NCI-H510A (cell line): ENCODE measurements around the gene TRMT112.

Experiments
- DNase-seq: peaks from one replicate; lab custom pipeline; 2025; lab: John Stamatoyannopoulos, UW

The TRMT112 gene

DNA sequence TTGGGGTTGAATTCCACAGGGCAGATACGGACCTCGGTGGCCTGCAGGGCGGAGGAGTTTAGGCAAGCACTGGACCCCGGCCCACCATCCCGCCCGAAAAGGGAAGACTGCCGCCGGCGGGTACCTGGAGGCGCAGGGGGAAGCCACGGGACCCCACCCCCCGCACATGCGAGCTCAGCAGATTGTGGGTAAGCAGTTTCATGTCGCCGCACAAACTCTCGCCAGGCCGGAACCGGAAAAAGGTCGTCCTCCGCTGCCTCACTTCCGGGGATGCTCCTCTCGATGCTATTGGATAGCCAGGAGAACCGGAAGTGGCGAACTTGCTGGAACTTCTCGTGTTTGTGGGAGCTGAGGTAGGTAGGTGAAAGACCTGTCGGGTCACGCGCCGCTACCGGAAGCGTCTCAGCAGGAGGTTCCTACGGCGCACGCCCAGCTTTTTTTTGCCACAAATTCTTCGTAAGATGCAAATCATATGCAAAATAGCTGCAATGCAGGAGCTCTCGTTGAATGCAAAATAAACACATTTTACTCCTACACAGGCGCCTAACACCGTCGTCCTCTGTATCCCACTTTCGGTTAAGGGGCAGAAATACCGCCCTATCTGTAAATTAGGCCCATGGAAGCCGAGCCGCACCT lies at the start of gene TRMT112:
TSS of gene TRMT112 (minus strand) at position 235 of the 636 bp plus-strand sequence. CDS start at position 202, 33 bp downstream.
- peak; percentile 97 for DNase-seq

DNA sequence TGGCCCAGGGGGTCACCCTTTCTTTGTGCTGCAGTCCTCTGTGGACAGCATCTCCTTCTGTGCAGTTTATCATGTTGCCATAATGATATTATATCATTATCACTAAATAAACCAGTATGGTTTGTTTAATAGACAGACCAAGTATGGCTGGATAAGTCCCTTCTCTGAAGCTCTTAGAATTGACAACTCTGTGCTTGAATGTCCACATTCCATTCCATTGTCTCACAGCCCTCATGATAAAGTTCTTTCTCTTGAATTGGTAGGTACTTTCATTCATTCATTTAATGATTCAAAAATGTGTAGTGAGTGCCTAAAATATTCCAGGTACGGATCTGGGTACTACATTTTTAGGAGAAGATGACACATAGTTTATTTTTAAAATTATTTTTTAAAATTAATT lies 49.4 kb upstream of the TRMT112 start:
- DNase-seq: no peak

DNA sequence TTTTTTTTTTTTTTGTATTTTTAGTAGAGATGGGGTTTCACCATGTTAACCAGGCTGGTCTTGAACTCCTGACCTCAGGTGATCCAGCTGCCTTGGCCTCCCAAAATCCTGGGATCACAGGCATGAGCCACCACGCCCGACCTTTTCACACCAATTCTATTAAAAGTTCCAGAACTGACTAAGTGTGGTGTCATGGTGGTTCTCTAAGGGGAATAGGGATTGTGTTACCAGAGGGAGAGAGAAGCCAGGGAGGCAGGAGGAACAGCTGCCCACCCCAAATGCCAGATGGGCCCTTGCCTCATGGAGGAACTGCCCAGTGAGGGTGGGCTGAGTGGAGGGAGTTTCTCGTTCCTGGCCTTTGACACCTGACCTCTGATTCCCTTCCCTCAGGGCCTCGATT lies 47.6 kb upstream of the TRMT112 start:
- no peak for DNase-seq

DNA sequence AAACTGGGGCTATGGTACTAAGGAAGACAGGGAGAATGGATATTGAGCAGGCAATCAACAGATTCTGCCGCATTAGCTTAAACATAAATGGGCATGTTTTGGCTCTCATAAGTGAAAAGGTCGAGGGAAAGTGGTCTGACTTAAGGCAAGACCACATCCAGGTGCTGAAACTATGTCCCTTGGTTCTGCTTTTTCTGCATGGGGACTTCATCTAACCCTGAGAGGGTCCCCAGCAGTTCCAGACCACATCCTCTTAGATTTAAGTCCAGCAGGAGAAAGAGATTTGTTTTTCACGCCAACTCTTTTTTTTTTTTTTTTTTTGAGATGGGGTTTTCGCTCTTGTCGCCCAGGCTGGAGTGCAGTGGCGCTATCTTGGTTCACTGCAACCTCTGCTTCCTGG lies 47.1 kb upstream of the TRMT112 start:
- DNase-seq: no peak

DNA sequence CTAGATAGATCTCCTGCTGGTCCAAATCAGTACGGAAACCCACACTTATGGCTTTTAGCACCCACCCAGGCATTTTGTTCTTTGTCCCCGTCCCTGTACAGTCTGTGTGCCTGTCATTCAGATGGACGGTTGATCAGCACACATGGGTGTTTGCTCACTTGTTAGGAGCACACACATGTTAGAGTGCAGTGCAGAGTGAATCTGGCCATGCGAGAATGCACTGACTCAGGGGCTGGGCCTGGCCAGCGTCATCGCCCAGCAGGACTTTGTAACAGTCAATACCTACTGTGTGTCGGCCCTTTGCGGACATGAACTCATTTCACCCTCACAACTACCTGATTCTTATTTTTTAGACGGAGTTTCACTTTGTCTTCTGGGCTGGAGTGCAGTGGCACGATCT lies 45.0 kb upstream of the TRMT112 start:
- no peak for DNase-seq

DNA sequence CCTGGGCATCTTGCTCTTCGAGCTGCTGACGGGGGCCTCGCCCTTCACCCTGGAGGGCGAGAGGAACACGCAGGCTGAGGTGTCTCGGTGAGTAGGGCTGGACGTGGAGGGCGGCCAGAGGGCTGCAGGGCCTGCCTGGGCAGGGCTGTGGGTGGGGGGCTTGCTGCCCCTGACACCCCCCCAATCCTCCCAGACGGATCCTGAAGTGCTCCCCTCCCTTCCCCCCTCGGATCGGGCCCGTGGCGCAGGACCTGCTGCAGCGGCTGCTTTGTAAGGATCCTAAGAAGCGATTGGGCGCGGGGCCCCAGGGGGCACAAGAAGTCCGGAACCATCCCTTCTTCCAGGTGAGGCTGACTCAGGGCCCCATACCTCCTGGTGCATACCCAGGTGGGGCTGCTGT lies 44.3 kb upstream of the TRMT112 start:
- DNase-seq: no peak

DNA sequence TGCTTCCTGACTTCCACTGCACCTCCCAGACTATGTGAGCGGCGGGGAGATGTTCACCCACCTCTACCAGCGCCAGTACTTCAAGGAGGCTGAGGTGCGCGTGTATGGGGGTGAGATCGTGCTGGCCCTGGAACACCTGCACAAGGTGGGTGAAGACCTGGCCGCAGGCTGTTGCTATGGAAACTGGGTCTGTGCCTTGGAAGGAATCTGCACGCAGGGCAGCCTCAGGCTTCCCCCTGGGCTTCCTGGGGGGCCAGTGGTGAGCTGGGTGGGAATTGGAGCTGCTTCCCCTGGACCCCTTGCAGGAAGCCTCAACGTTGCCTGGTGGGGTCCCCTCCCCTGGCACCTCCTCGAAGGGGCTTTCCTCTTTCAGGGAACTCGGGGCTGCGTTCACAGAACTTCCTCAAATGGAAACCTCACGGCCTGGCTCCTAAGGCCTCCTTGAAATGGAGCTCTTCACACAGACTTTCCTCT lies 43.1 kb upstream of the TRMT112 start:
- no peak for DNase-seq

DNA sequence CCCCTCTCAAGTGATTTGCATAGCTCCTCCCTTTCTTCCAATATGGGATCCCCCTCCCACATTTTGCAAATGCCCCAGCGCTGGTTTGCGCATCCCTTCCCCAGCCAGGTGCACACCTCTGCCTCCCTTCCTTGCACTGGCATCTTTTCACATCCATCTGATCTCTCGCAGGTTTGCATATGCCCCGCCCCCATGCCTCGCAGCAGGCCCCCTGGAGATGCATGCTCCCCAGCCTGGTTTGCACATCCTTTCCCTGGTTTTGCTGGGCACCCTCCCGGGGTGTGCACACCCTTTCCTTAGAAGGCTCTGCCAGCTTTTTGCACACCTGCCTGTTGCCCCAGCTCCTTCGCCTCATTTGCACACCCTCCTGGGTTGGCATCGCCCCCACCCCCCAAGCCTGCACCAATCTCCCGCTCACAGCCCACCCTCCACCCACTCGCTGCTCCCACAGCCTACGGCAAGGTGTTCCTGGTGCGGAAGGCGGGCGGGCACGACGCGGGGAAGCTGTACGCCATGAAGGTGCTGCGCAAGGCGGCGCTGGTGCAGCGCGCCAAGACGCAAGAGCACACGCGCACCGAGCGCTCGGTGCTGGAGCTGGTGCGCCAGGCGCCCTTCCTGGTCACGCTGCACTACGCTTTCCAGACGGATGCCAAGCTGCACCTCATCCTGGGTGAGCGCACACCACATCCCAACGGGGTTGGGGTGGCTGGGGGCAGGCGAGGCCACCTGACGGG lies 42.5 kb upstream of the TRMT112 start:
- no peak for DNase-seq

DNA sequence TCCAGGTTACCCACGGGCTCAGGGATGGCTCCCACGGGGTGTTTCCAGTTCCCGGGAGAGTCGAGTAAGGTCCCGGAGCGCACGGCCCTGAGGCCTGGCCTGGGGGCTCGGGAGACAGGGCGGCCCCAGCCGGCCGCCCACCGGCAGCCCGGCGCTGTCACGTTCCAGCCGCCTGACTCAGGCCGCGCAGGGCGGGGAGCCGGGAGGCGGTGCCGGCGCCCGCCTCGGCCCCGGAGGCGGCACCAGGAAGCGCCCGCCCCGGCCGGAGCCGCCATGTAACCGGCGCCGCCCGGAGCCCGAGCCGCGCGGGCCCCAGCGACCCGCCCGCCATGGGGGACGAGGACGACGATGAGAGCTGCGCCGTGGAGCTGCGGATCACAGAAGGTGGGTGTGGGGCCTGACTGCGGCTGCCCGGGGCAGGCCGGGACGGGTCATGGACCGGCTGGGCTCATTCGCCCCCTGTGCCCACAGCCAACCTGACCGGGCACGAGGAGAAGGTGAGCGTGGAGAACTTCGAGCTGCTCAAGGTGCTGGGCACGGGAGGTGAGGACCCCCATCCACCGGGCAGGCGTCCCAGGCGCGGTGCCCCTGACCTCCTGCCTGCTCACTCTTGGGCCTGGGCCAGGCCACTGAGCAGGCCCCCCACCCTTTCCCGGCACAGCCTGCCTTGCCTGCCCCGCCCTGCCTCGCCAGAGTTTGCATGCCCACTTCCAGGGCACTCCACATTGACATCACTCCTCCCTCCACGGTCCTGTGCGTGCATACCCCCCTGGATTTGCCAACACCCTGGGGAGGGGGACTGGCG lies 41.8 kb upstream of the TRMT112 start, which contains the start of gene RPS6KA4:
TSS of gene RPS6KA4 (plus strand) at position 256 of the 805 bp plus-strand sequence. CDS start at position 330, 74 bp downstream.
- peak; percentile 59 for DNase-seq

DNA sequence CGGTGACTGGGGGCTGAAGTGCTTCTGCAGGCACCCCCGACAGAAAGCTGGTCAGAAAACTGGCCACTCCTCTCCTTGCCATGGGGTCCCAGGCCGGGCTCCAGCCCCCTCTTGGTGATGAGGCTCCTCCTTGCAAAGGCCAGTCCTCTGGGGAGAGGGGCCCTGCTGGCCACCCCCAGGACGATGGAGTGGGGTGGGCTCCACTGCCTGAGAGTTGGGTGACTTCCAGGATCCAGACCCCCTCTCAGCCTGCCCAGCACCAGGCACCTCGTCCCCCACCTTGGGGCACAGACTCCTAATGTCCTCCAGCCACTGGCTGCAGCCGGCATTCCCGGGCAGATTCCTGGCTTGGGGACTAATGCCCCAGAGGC lies 41.2 kb upstream of the TRMT112 start:
- DNase-seq: no peak

DNA sequence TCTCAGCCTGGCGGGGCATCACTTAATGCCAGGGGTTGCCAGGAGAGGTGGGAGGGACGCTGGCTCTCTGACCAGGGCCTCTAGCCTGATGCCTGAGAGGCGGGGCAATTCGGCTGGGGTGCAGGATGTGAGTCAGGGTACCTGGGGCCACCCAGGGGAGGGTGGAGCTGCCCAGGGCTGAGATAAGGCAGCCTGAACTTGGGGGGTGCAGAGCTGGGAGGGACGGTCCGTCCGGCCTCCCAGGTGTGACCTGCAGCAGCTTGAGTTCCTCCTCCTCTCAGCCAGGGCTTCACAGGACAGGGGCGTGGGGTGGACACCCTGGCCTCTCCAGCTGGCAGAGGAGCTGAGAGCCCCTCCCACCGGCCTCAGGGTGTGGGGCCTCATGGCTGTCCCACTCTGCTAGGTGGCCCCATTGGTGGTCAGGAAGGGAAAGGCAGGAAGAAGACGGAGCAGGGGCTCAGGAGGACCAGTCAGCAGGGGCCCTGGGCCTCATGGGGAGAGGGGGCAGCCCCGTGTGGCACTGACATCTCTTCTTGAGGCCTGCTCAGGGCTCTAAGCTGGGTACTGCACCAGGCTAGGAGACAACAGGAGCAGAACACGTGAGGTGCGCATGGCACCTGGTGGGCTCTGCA lies 40.7 kb upstream of the TRMT112 start:
- no peak for DNase-seq

DNA sequence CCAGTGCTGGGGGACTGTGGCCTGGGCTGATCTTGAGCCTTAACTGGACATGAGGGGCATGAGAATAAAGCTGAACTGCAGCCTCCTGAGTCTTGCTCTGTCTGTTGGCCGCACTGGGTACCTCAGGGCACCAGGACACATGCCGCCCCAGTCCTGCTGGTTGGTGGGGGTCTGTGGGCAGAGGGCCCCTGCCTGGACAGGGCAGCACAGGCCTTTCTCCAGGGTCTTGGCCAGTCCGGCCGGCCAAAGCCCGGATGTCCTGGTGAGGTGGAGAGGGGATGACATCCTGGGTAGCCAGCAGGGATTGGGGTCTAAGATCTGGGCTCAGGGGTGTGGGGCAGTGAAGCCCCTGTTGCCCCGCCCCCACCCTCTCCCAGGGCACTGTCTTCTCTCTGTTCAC lies 40.1 kb upstream of the TRMT112 start:
- no peak for DNase-seq

DNA sequence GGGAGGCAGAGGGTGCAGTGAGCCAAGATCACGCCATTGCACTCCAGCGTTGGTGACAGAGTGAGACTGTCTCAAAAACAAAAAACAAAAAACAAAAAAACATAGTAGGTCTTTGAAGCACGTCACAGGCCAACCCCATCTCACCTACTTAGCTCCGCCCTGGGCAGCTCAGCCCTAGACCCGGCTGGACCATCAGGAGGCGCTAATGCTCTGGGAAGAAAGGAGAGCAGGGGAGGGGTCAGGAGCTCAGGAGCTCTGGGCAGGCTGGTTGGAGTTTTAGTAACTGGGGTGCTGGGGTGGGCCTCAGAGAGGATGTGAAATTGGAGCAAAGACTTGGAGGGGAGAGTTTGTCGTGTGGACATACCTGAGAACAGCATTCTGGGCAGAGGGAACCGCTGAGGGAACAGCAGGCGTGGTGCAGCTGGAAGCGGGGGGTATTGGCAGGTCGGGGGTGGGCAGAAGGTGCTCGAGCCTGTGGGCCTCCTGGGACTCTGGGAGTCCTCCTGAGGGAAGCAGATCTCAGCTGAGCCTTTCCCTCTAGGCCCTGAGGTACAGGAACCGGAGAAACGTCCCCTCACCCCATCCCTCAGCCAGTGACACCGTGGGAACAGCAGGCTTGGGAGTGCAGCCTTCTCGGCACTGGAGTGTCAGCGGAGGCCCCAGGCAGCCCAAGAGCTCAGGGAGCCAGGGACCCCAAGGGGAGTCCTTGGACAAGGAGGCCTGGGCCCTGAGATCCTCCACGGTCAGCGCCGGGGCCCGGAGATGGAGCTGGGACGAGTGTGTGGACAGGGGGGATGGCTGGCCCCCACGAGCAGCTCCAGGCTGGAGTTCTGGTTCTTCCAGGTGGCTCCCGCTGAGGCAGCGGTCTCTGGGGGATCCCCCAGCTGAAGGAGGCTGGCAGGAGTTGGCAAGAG lies 39.4 kb upstream of the TRMT112 start:
- DNase-seq: no peak

DNA sequence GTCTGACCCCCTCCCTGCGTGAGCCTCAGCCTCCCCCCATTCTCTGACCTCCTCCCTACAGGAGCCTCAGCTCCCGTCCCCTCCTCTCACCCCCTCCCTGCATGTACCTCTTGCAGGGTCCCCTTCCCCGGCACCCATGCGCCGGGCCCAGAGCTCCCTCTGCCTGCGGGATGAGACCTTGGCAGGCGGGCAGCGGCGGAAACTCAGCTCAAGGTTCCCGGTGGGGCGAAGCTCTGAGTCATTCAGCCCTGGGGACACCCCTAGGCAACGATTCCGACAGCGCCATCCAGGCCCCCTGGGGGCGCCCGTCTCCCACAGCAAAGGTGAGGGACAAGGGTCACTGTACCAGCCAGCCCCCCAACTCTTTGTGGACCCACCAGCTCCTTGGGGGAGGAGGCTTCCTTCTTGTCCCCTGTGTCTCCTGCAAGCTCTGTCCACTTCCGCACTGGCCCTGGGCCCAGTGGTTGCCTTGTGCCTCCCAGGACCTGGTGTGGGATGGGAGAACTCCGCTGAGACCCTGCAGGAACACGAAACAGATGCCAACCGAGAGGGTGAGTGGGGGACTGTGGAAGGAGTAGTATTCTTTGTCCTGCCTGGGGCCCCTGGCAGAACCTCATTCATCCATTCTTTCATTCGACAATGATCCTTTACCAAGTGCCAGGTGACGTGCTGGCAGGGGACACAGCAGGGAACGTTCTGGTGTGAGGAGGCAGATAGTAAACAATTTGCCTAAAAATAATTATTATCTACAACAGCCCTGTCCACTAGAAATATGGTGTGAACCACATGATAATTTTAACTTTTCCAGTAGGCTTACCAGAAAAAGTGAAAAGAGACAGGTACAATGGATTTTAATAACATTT lies 38.0 kb upstream of the TRMT112 start:
- peak; percentile 63 for DNase-seq

DNA sequence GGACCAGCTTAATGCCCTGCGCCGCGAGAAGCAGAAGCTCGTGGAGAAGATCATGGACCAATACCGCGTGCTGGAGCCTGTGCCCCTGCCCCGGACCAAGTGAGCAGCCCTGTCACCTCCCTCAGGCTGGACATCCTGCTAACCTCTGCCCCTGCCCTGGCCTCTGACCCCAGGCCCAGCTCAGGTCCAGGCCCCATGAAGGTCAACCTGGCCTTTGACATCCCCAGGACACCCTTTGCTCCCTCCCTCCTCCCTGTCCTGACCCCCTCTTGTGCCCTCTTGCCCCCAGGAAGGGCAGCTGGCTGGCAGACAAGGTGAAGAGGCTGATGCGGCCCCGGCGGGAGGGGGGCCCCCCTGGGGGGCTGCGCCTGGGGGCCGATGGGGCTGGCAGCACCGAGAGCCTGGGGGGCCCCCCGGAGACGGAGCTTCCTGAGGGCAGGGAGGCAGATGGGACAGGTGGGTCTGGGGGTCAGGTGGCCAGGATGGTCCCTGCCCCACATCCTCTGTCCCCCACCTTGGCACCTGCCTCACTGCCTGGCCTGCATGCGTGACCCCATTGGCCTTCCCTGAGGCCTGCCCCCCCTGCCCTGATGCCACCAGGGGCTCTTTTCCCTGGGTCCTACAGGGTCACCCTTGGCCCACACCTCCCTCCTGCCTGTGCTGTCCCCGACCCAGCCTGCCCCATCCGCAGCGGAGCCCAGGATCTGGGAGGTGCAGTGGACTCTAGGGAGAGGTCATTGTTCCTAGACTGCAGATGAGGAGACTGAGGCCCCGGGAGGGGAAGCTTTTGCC lies 36.6 kb upstream of the TRMT112 start:
- no peak for DNase-seq

DNA sequence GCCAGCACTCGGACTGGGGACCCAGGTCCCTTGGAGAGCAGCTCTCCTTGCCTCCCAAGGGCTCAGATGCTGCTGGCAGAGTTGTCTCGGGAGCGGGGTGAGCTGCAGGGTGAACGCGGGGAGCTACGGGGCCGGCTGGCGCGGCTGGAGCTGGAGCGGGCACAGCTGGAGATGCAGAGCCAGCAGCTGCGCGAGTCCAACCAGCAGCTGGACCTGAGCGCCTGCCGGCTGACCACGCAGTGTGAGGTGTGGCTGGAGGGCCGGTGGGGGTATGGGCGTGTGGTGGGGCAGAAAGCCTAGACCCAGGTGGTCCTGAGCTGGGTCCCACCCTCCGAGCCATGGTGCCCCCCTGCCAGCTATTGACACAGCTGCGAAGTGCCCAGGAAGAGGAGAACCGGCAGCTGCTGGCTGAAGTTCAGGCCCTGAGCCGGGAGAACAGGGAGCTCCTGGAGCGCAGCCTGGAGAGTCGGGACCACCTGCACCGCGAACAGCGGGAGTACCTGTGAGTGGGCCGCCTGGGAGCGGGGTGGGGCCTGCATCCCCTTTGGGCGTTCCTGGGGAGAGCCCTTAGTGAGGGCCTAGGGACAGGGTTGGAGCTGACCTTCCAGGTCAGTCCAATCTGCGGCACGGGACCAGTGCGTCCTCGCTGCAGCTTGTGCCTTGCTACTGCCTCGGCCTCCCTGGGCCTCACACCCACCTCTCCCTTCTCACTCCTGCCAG lies 35.8 kb upstream of the TRMT112 start:
- DNase-seq: peak; percentile 72

DNA sequence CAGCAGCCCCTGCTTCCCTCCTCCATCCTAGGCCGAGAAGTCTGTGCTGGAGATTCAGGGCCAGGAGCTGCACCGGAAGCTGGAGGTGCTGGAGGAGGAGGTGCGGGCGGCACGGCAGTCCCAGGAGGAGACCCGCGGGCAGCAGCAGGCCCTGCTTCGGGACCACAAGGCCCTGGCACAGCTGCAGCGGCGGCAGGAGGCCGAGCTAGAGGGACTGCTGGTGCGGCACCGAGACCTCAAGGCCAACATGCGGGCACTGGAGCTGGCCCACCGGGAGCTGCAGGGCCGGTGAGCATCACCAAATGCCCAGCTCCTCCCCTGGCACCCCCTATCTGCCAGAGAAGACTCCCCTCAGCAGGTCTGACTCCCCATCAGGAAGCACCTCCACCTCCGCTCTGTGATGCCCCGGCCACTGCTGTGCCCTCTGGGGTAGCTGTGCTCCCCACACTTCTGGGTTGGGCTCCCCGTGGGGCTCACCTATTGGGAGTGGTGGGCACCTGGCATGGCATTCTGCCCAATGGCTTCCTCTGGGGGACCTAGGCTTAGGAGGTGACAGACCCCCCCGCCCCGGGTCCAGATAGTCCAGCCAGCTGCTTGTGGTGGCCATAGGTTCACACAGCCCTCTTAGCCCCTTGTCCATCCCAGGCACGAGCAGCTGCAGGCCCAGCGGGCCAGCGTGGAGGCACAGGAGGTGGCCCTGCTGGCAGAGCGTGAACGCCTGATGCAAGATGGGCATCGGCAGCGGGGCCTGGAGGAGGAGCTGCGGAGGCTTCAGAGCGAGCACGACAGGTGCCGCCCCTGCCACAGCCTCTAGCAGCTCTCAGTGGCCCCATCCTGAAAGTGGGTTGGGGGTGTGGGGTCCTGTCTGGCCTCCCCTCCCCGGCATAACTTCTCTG lies 35.0 kb upstream of the TRMT112 start:
- DNase-seq: peak; percentile 69
